CD4-positive, alpha-beta T cell (primary cell): Measurements from ENCODE around the gene GZF1. TPM values are rescaled to one million over a fixed set of nuclear protein-coding genes. Genes with fewer than 3 reads are reported as not detected.

Experiments used
- ATAC-seq: fragments of 200-7000 bp; cut with Tn5 transposase; one replicate; pipeline ENCODE4 v1.10.0; 2022; ENCODE audit warnings: mild to moderate bottlenecking; ENCODE audit not compliant: poor library complexity
- CTCF ChIA-PET: fragments of 350-600 bp; sonication (Branson Sonifier 250); formaldehyde crosslinking; loops from one replicate; lab custom pipeline; 2021; ENCODE audit warnings: antibody characterized with exemption, inconsistent platforms; lab: Charles Lee
- POLR2A ChIA-PET: fragments of 350-600 bp; sonication (Branson Sonifier 250); formaldehyde crosslinking; loops from one replicate; lab custom pipeline; 2021; ENCODE audit warnings: antibody characterized with exemption, inconsistent platforms; lab: Charles Lee
- DNase-seq, 14 experiments: peaks; one replicate each; pipeline ENCODE4 v3.0.0-alpha.2; 2013 to 2020; ENCODE audit warnings: mixed read lengths in 2 of 14
- H3K27ac ChIP-seq, 2 donors: one replicate each; pipeline versions ENCODE4 v1.5.1 to v1.7.0; 2013; ENCODE audit warnings: low read length in 2 of 2, low read depth in 1 of 2, mild to moderate bottlenecking in 1 of 2
- H3K27me3 ChIP-seq, 2 experiments: 1 replicate in 1 of 2; 2 replicates in 1 of 2; pipeline versions ENCODE4 v1.6.1 to v1.7.0; 2013; ENCODE audit warnings: low read length in 2 of 2, control low read depth in 1 of 2, mild to moderate bottlenecking in 1 of 2, moderate library complexity in 1 of 2; ENCODE audit not compliant: insufficient read depth in 2 of 2, control insufficient read depth in 1 of 2
- H3K36me3 ChIP-seq: one replicate; pipeline ENCODE4 v1.6.1; 2013; ENCODE audit warnings: low read length, control low read depth; ENCODE audit not compliant: insufficient read depth
- H3K4me1 ChIP-seq: one replicate; pipeline ENCODE4 v1.6.1; 2013; ENCODE audit warnings: low read length, control low read depth; ENCODE audit not compliant: insufficient read depth
- H3K4me3 ChIP-seq: one replicate; pipeline ENCODE4 v1.5.1; 2013; ENCODE audit warnings: mild to moderate bottlenecking, low read length, moderate library complexity
- H3K9me3 ChIP-seq, 2 experiments: 1 replicate in 1 of 2; 2 replicates in 1 of 2; pipeline versions ENCODE4 v1.6.1 to v1.7.0; 2013; ENCODE audit warnings: low read length in 2 of 2, mild to moderate bottlenecking in 2 of 2, control low read depth in 1 of 2, moderate library complexity in 1 of 2; ENCODE audit not compliant: control insufficient read depth in 1 of 2, insufficient read depth in 1 of 2
- H3K27ac Mint-ChIP-seq: one replicate; pipeline ENCODE4 v1.8.0; 2020; ENCODE audit warnings: mixed read lengths
- H3K27me3 Mint-ChIP-seq: one replicate; pipeline ENCODE4 v1.8.0; 2021; ENCODE audit warnings: mixed read lengths
- H3K36me3 Mint-ChIP-seq: one replicate; pipeline ENCODE4 v1.8.0; 2021; ENCODE audit warnings: low read depth, mixed read lengths
- H3K4me1 Mint-ChIP-seq: one replicate; pipeline ENCODE4 v1.8.0; 2021; ENCODE audit warnings: low read depth, mixed read lengths
- H3K4me3 Mint-ChIP-seq: one replicate; pipeline ENCODE4 v1.8.0; 2020; ENCODE audit warnings: mild to moderate bottlenecking, mixed read lengths
- H3K9me3 Mint-ChIP-seq: one replicate; pipeline ENCODE4 v1.8.0; 2020; ENCODE audit warnings: mixed read lengths
- CTCF ChIP-seq: fragments of 200-600 bp; IDR thresholded peaks from one replicate; pipeline ENCODE4 v1.8.0; 2022; ENCODE audit warnings: antibody characterized with exemption, mild to moderate bottlenecking
- intact Hi-C, 2 experiments: fragments of 100-400 bp; cut with DNase I in 1 of 2; cut with micrococcal nuclease in 1 of 2; formaldehyde crosslinking; loops; one replicate each; pipeline versions ENCODE4 v1.15.1 to v1.9.0; 2023 to 2025; cut with DNase I, micrococcal nuclease
- total RNA-seq, 174 experiments: library from RNA in 2 of 174; stranded (reverse) in 2 of 174; gene quantifications; one replicate each; pipeline ENCODE4 v1.2.3 and lab custom pipeline; 2021 to 2026

GZF1 gene
- total RNA-seq, 2 experiments from 2014 or later = 38.1 to 43.6 TPM

DNA sequence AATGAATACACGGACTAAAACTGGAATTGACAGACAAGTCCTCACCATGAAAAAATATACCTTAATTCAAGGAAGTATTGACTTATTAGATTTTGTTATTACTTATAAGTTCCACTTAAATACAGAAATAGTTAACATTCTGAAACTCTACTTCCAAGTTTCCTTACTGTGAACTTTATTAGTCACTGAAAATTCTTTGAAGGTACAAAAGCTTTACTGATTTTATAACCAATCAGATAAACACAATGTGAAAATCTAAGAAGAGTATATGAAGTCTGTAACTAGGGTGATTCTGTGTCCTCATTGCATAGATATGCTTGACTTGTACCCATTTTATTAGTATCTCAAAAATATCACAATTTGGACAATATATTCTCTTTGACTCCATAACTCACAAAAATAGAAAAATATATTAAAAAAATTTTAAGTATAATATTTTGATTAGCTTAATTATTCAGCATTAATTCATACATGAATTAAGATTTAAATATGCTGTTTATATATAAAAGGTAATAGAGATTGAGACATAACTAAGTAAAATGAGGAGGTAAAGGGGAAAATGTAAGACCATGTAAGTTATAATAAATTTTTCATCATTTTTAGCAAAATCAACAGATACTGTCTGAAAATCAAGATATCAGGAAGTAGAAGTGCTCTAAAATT lies 52.7 kb downstream of the GZF1 start:
- ChIA-PET POLR2A (no interaction called here), CTCF (no interaction called here)
- no peak for ATAC-seq
- H3K27me3 Mint-ChIP-seq = no peaks in the 10 kb centered on the region
- no peak for DNase-seq
- intact Hi-C loops = no loop called here
- no peaks in the 10 kb centered on the region for H3K9me3 Mint-ChIP-seq
- peaks cover 59% of the 10 kb centered on the region for H3K4me1 Mint-ChIP-seq
- Histone ChIP-seq H3K36me3 (no peaks in the 10 kb centered on the region), H3K27me3 (no peaks in the 10 kb centered on the region), H3K27ac (no peak overlapping the region), H3K9me3 (no peaks in the 10 kb centered on the region), H3K4me1 (peaks cover 3% of the 10 kb centered on the region), H3K4me3 (no peak overlapping the region)
- no peaks in the 10 kb centered on the region for H3K36me3 Mint-ChIP-seq
- no peak overlapping the region for H3K27ac Mint-ChIP-seq
- no peak overlapping the region for H3K4me3 Mint-ChIP-seq
- TF ChIP-seq CTCF = no peak

GRCh38 chr20:23415555-23415954 lies 53.6 kb downstream of the GZF1 start:
- Mint-ChIP-seq H3K9me3 (no peaks in the 10 kb centered on the region), H3K36me3 (peaks cover 4% of the 10 kb centered on the region), H3K27ac (no peak overlapping the region), H3K4me1 (peaks cover 58% of the 10 kb centered on the region), H3K4me3 (no peak overlapping the region), H3K27me3 (no peaks in the 10 kb centered on the region)
- Histone ChIP-seq H3K9me3 (no peaks in the 10 kb centered on the region), H3K27ac (no peak overlapping the region), H3K4me1 (peaks cover 7% of the 10 kb centered on the region), H3K4me3 (no peak overlapping the region), H3K36me3 (no peaks in the 10 kb centered on the region), H3K27me3 (no peaks in the 10 kb centered on the region)
- ChIA-PET POLR2A (interaction anchor here (1.1 kb wide), 1 partner anchor 66 kb away, joined by 3 read pairs; no protein-coding TSS in a partner anchor), CTCF (no interaction called here)
- intact Hi-C loops = no loop called here
- TF ChIP-seq CTCF = no peak
- no peak for DNase-seq
- ATAC-seq = no peak

- peaks cover 53% of the 10 kb centered on the region for H3K4me1 Mint-ChIP-seq
- ChIA-PET CTCF (interaction anchor here (0.9 kb wide), 1 partner anchor 75 kb away, joined by 3 read pairs; no protein-coding TSS in a partner anchor), POLR2A (interaction anchor here (1.1 kb wide), 1 partner anchor 66 kb away, joined by 3 read pairs; no protein-coding TSS in a partner anchor)
- peak in 3 of 14 experiments; percentile 22 to 61 (median 23) for DNase-seq
- Histone ChIP-seq H3K9me3 (no peaks in the 10 kb centered on the region), H3K4me3 (no peak overlapping the region), H3K27ac (no peak overlapping the region), H3K36me3 (no peaks in the 10 kb centered on the region), H3K4me1 (peaks cover 12% of the 10 kb centered on the region), H3K27me3 (no peaks in the 10 kb centered on the region)
- intact Hi-C loops = no loop called here
- ATAC-seq = no peak
- no peaks in the 10 kb centered on the region for H3K9me3 Mint-ChIP-seq
- H3K4me3 Mint-ChIP-seq = no peak overlapping the region
- H3K27me3 Mint-ChIP-seq = no peaks in the 10 kb centered on the region
- no peak overlapping the region for H3K27ac Mint-ChIP-seq
- TF ChIP-seq CTCF = no peak
- H3K36me3 Mint-ChIP-seq = peaks cover 4% of the 10 kb centered on the region
Observed at GRCh38 chr20:23415959-23416583, 54.1 kb downstream of the GZF1 start.
